ENCODE measurements around the gene ADCY9.
"Not testable (repeated sequence)": the region's sequence is repeated elsewhere in the genome, so short reads cannot be mapped to it uniquely, and the experiment has no call there.

Gene ADCY9

DNA sequence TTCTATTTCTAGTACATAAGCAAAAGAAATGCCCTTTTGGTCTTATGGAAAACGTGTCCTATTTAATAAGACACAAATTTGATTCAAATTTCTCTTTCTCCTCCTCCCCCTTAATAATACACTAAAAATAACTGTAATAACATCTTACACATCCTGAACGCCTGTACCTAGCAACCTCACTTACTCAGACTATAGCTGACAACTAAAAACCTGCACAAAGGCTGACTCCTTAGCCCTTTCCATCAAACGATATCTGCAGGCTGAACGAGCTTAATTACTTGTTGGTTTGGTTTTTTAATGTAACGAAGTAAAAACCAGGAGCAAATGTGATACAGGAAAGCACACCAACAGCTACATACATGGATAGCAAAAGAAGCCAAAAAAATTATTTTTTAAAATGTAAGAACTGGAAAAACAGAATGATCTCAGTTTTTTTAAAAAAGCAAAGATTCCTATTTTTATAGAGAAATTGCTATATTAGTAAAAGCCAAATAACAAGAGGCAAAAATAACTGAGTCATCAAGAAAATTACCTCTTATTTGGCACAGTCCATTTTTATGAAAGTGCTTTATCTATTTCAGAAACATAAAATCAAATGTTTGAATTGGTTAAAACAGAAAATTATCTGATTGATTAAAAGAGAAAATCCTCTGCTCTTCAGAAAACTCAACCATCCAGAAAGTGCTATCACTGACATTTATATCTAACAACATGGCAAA lies 23.5 kb downstream of the ADCY9 start:
- no peak for DNase-seq

DNA sequence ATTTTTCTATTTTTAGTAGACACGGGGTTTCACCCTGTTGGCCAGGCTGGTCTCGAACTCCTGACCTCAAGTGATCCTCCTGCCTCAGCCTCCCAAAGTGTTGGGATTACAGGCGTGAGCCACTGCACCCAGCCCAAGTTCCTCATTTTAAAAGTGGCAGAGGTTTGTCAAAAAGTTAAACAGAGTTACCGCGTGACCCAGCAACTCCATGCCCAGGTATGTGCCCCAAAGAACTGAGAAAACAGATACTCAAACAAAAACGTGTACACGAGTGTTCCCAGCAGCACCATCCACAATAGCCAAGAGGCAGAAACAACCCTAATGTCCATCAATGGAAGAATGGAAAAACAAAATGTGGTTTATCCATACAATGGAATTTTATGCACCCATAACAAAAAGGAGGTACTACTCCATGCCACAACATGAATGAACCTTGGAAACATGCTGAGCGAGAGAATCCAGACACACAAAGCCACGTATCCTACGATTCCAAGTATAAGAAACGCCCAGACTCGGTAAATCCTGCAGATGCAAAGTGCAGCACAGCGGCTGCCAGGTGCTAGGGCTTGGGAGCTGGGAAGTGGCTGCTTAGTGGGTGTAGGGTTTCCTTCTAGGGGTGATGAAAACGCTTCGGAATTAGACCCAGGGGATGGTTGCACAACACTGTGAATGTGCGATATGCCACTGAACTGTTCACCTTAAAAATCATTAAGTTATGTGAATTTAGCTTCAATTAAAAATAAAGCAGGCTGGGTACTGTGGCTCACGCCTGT lies 24.8 kb downstream of the ADCY9 start:
- DNase-seq = no peak

DNA sequence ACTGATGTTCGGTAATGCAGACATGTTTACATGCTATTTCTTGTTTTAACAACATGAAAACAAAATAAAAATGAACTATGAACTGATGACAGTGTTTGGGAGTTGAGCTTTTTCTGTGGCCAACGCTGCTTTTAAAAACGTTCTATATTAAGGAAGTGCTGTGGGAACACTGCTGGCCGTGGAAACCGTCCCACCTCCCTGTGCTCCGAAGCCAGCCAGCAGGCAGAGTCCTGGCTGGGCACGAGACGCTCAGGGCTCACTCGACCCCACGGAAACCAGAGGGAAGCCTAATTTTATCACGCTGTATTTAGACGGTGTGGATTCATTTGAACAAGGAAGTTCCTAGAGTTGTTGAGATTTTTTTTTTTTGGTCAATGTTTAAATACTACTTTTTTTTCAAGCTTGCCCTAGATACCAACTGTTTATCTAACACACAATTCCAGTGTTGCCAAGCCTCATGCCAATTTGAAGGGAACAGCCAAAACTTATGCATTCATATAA lies 25.8 kb downstream of the ADCY9 start:
- no peak for DNase-seq

DNA sequence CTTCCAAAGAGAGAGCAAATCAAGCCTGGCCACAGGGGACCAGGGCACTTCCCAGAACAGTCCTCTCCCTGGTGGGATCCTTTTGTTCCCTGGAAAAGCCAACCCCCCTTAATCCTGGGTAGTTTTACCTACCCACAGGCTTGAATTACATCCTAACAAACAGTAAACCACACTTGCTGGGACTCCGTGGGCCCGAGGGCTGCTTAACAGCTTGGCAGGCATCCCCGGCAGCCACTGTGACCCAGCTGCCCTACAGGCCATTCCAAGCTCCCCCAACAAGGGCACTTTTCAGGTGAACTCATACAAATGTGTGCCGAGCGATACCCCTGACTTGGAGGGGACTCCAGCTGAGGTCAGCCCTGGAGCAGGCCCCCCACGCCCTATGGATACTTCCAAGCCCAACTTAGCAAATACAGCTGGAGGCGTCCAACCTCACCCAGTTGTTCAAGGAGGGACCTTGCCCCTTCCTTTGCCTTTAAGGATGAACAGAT lies 26.4 kb downstream of the ADCY9 start:
- no peak for DNase-seq

DNA sequence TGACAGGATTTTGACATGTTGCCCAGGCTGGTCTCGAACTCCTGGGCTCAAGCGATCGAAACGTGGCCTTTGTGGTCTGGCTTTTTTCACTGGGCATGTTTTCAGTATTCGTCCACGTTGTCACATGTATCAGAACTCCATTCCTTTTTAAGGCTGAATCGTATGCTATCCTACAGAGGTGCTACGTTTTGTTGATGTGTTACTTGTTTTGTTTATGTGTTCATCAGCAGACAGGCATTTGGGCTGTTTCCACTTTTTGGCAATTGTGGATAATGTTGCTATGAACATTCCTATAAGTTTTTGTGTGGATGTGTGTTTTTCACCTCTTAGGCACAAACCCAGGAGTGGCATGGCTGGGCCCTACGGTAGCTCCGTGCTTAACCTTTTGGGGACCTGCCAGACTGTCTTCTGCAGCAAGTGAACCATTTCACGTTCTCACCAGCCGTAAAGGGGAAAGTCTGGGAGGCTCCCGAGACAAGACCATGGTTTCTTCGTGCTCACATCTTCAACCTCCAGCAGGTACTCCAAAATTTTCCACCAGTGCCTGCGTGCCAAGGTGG lies 26.9 kb downstream of the ADCY9 start:
- DNase-seq = no peak

DNA sequence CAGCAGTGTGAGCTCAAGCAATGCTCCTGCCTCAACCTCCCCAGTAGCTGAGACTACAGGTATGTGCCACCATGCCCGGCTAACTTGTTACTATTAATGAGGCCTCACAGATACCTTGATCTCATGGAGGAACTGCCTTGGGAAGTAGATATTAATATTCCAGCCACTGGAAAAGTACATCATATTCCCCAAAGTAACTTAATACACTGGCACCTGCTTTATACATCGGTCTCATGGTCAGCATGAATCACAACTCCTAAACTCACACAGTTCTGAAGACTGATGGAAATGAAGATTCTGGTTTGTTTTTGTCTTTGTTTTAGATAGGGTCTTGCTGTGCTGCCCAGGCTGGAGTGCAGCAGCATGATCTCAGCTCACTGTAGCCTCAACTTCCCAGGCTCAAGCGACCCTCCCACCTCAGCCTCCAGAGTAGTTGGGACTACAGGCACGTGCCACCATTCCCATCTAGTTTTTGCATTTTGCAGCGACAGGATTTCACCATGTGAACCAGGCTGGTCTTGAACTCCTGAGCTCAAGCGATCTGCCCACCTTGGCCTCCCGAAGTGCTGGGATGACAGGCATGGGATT lies 28.2 kb downstream of the ADCY9 start:
- no peak for DNase-seq

DNA sequence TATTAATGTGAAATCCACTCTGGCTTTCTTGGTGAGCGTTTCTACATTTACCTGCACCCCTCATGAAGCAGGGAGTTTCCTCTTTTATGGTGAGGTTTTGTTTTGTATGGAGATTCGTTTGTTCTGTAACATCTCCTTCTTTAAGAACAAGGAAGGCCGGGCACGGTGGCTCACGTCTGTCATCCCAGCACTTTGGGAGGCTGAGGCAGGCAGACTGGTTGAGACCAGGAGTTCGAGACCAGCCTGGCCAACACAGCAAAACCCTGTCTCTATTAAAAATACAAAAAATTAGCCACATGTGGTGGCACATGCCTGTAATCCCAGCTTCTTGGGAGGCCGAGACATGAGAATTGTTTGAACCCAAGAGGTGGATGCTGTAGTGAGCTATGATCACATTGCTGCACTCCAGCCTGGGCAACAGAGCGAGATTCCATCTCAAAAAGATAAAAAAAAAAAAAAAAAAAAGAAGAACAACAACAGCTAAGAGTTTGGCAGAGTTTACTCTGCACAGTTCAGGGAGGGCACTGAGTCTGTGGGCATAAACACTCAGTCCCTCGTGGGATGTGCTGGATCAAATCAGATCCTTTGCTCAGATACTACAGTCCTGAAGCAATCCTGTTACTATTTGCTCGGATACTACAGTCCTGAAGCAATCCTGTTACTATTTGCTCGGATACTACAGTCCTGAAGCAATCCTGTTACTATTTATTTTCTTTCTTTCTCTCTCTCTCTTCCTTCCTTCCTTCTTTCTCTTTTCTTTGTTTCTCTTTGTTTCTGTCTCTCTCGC lies 28.9 kb downstream of the ADCY9 start:
- DNase-seq = no peak

DNA sequence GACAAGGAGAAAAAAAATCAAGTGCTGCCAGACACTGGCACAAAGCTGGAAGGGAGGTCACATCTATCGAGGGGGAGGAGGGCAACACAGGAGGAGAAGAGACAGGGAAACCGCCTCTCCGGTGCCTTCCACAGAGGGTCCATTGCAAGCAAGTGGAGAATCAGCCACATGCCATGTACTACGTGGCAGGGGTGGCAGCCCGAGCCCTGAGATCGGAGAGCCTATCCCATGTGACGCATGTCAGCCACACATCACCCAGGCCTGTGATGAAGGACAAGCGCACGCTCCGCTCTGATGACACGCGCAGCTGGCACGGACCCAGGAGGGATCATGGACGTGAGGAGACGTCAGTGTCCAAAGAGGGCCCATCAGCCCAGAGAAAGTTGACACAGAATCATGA lies 30.1 kb downstream of the ADCY9 start:
- no peak for DNase-seq

DNA sequence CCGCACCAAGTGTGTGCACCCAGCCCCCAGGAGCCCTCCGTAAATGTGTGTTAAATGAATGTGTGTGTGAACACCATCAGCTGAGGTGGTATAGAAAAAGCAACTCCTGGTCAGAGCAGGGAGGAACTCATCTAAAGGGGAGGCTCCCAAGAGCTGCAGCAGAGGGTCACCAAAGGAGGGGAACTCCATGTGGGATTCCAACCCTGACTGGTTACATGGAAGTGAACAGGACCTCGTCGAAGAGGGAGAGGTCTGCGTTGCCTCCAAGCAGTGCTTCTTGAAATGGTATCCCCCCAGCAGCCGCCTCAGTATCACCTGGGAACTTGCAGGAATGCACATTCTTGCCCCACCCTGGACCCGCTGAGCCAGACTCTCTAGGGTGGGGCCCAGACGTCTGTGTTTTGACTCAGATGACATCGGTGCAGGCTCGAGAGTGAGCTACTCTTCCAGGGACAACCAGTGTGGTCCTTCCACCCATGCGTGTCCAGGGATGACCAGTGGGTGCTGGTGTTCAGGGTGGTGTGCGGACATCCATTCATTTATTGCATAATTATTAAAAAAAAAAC lies 30.8 kb downstream of the ADCY9 start:
- DNase-seq = no peak

DNA sequence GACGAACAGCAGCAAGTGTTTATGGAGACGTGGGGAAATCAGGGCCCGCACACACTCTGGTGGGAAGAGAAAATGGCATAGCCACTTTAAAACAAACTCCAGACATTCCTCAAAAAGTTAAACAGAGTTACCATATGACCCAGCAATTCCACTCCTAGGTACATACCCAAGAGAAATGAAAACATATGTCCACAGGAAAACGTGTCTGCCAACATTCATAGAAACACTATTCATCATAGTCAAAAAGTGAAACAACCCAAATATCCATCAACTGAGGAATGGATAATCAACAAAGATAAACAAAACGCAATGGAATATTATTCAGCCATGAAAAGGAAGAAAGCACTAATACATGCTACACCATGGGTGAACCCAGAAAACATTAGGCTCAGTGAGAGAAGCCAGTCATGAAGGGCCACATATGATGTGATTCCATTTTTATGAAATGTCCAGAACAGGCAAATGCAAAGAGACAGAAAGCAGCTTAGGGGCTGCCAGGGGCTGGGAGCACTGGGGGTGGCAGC lies 32.8 kb downstream of the ADCY9 start:
- no peak for DNase-seq

DNA sequence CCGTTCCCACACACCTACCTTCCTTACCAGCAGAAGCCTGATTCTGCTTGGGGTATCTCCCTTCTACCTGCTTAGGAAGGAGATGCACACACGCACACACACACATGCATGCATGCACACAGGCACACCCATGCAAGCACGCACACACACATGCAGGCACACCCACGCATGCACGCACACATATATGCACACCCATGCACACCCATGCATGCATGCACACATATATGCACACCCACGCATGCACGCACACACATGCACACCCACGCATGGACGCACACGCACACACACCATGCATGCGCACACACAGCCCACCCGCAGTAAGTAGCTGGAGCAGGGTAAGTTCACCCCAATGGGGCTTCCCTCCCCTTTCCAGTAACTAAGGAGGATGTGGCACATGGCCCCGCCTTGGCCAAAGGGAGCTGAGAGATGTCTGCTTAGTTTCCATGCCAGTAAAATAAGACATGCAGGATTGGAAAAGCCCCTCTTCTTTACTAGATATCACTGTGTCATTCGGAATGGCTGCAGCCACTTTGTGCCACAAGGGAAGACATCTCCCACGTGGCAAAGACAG lies 33.7 kb downstream of the ADCY9 start:
- DNase-seq = no peak

DNA sequence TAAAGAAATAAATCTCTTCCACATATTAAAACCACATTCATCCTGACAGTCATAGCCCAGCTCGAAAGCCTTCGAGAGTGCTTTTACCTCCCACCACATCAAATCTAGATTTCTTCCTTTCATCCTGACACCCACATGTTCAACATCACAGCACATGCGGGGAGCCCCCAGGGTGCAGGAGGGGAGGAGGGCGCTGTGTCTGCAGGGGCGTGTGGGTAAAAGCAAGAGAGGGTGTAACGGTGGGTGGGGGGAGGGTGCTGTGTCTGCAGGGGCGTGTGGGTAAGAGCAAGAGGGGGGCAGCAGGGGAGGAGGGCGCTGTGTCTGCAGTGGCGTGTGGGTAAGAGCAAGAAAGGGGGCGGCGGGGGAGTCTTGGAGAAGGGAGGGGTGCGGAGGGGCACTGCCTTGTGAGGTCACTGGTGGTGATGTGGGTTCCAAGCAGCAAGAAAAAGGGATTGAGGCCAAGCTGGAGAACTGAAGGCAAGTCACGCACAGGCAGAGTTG lies 34.7 kb downstream of the ADCY9 start:
- DNase-seq = no peak

DNA sequence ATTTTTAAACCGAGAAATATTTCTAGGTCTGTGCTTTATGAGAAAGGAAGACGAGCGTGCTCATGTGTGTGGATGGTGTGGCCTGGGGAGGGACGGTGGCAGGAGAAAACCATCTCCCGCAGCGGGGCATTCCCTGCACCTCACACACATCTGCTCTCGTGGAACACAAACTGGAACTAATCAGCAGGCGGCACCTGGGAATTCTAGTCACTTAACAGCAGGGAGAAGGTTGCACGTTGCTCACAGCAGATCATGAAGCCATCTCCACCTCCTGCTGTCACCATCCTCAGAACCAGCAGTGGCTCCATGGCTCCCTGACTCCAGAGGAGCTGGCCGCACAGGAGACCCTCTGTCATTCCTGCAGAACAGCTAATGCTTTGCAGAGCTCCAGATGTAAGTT lies 35.2 kb downstream of the ADCY9 start:
- DNase-seq = peak; percentile 83

DNA sequence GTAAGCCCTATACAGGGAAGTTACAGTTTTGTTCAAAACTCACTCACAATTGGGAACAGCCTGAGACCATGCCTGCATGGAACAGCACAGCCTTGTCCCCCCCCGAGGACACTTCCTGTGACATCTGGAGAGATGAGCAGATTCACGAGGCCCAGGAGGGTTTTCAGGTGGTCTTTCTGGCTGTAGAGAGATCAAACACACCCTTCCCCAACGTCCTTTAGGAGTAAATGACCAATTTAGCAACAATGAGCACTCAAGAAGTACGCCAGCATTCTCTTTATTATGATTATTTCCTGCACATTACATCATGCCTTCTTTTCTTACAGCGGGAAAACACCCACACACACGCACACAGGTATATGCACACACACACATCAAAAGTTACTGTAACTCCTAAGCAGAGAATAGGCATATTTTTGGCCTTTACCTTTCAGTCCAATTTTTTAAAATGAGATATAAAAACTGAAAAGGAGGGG lies 39.0 kb downstream of the ADCY9 start:
- DNase-seq = no peak

DNA sequence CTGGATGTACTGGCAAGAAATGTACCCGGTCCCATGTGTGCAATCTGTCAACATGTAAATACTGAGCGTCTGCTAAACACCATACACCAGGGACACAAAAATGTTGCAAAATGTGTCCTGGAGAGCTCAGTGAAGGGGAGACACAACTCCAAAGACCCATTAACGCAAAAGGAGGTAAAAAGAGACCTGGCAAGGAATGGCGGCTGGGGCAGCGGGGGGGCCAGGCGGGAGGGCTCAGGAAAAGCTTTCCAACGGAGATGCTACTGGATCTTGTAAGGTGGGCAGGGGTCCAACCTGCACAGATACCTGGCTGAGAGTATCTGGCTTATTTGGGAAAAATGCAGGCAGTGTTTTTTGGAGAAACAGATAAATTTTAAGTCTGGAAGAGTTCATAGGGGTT lies 40.7 kb downstream of the ADCY9 start:
- no peak for DNase-seq

DNA sequence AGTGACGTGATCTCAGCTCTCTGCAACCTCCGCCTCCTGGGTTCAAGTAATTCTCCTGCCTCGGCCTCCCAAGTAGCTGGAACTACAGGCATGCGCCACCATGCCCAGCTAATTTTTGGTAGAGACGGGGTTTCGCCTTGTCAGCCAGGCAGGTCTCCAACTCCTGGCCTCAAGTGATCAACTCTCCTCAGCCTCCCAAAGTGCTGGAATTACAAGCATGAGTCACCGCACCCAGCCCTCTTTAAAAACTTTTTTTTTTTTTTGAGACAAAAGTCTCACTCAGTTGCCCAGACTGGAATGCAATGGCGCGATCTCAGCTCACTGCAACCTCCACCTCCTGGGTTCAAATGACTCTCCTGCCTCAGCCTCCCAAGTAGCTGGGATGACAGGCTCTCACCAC lies 43.1 kb downstream of the ADCY9 start:
- DNase-seq = not testable (repeated sequence)

DNA sequence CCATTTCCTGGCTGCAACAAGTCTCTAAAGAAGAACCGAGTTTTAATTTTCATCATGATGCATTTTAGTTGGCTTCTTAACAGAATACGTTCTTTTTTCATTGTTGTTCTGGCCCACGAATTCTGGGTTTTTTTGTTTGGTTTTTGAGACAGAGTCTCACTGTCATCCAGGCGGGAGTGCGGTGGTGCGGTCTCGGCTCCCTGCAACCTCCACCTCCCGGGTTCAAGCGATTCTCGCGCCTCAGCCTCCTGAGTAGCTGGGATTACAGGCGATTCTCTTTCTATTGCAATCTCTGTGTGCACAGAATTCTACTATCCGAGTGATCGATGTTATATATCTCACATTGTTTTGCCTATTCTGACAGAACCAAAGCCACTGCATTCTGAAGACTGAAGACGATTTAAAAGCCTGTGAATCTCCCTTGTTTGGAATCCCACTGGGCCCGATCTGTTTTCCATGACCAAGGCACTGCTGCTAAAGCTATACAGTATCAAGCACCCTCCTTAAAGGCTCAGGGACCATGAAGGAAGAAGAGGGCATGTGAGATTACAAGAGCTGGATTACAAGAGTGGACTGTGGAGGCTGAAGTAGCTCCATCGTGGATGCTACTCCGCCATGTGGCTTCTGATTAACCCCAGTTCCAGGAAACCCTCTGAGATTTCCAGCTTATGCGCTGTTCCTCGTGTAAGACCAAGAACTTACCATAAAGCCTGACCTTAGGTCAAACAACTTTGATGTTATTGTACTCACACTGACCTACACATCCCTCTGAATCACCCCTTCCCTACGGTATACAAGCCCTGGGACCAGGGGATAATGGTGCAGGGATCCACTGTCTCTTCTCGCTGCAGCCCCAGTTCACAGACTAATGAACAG lies 44.3 kb downstream of the ADCY9 start:
- no peak for DNase-seq

DNA sequence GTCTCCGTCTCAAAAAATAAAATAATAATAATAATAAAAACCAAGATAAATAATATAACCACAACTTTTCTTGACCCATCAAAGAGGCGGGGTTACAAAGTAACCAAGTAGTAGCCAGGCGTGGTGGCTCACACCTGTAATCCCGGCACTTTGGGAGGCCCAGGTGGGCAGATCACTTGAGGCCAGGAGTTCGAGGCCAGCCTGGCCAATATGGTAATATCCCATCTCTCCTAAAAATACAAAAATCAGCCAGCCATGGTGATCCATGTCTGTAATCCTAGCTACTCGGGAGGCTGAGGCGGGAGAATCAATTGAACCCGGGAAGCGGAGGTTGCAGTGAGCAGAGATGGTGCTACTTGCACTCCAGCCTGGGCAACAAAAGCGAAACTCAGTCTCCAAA lies 45.3 kb downstream of the ADCY9 start:
- no peak for DNase-seq

DNA sequence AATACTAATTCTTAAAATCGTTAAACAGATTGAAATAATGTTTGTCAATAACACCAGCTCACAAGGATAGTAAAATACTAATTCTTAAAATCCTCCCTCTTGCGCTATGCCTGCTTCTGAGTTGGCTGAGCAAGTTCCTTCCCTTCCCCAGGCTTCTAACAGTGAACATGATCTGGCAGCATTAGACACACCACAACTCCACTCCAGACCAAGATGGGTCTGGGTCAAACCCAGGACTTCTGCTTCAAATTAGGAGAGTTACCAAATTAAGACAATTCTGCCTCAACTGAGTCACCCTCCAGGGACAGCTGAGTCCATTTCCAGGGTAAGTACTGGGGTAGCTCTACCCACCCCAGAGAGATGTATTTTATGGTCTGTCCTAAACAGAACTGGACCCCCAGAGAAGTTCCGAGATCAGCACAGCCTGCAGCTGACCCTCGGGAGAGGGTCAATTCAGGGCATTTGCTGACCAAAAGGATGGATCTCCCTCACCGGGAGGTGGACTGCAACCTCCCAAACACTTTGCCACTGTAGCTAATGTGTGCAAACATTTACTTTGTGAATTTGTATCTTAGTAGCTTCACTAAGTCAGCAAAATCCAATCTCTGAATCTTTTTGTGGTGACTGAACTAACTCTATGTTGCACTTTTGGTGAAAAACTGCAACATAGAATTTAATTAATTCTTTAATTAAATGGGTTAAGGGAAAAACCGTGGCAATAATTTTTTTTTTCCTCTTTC lies 48.8 kb downstream of the ADCY9 start:
- DNase-seq = no peak

DNA sequence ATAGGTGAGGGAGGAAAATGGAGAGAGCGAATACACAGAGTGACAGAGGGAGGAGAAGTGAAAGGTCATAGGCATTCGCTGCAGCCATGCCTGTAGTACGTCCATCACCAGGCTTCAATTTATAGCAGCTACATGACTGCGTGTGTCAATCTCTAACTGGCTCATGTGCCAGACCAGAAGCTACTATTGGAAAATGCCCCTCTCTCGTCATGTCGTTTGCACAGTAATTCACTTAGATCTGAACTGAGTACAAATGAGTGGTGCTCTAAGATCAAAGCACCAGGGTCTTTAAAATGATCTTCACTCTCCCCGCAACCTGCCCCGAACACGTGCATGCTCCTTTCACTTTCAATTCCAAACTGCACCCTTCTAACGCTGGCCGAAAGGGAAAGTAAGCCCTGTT lies 51.3 kb downstream of the ADCY9 start:
- no peak for DNase-seq

All from NCI-H146 (cell line).